ENCODE measurements around the gene TJP1.

Gene TJP1

DNA sequence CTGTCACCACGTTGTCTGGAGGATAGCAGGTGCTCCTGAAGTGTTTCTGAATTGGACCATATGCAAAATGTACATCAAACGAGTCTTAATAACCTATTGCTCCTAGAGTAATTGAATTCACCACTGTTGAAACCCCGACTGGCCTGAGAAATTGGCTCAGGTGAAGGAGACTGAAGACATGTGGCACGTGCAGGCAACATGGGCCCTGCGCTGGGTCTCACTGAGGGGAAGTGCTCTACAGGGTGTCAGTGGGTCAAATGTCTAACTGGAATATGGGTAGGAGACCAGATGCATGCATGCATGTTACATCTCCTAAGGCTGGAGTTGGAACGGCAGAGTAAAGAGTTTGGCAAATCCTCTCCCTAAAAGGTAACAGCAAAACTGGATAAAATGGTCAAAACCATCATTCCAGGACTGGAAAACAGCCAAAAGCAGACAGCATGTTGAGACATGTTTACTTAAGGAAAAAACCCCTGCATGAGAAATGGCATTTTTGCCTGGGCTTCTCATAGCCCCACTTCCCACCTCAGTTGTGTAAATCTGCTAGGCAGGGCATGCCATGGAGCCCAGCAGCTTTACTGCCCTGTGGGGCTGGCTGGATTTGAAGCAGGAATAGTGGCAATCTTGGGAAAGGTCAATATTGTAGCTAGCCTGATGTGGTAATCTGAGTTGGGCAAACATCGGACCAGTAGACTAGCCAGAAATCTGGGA is 131.3 kb downstream of the TJP1 start:
- Histone ChIP-seq H3K27me3 (ENCODE audit: insufficient read depth, poor library complexity, severe bottlenecking) (no peaks in the 10 kb centered on the region), H3K27ac (ENCODE audit: poor library complexity, severe bottlenecking) (peak overlapping the region; percentile 21), H3K4me1 (ENCODE audit: insufficient read depth, poor library complexity, severe bottlenecking) (peaks cover 22% of the 10 kb centered on the region), H3K4me3 (ENCODE audit: severe bottlenecking) (no peak overlapping the region), H3K9me3 (ENCODE audit: severe bottlenecking) (peaks cover 5% of the 10 kb centered on the region), H3K36me3 (ENCODE audit: low read depth) (0 out of 2 replicates have a peak, but pooled peaks cover 4% of the 10 kb centered on the region)
- DNase-seq (ENCODE audit: low spot score) = peak; percentile 62
- ATAC-seq (ENCODE audit: low read depth) = peak; percentile 54
- TF ChIP-seq, protein P1, sequence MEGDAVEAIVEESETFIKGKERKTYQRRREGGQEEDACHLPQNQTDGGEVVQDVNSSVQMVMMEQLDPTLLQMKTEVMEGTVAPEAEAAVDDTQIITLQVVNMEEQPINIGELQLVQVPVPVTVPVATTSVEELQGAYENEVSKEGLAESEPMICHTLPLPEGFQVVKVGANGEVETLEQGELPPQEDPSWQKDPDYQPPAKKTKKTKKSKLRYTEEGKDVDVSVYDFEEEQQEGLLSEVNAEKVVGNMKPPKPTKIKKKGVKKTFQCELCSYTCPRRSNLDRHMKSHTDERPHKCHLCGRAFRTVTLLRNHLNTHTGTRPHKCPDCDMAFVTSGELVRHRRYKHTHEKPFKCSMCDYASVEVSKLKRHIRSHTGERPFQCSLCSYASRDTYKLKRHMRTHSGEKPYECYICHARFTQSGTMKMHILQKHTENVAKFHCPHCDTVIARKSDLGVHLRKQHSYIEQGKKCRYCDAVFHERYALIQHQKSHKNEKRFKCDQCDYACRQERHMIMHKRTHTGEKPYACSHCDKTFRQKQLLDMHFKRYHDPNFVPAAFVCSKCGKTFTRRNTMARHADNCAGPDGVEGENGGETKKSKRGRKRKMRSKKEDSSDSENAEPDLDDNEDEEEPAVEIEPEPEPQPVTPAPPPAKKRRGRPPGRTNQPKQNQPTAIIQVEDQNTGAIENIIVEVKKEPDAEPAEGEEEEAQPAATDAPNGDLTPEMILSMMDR (IDR thresholded peaks at IDR 0.05; ENCODE audit: poor library complexity, severe bottlenecking) = no peak

DNA sequence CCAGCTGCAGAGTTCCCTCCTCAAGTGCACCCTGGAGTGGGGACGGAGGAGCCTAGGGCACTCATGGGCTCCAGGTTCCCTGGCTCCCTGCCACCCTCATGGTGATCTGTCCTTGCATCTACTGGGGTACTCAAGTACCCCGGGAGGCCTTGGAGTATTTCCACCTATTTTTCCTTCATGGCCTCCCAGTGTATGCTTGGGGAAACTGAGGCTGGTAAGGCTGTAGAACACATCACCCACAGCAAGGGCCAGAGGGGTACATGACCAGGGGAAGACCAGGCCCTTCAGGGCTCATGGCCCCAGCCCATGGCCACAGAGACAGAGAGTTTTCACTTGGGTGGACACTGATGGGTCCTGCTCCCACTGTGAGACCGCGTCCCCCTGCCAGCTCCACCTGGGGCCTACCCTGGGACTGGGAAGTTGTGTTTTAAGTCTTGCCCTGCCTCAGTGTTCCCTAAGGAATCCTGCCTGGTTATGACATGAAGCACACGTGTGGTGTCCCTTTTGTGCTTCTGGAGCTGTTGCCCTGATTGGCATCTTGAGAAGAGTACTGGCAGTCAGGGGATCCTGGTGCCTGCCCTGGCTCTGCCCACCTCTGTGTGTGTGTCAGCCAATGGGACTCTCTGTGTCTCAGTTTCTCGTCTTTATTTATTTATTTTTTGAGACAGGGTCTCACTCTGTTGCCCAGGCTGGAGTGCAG is 132.8 kb downstream of the TJP1 start:
- Histone ChIP-seq H3K36me3 (ENCODE audit: low read depth) (0 out of 2 replicates have a peak, but pooled peaks cover 4% of the 10 kb centered on the region), H3K27me3 (ENCODE audit: insufficient read depth, poor library complexity, severe bottlenecking) (no peaks in the 10 kb centered on the region), H3K27ac (ENCODE audit: poor library complexity, severe bottlenecking) (no peak overlapping the region), H3K4me3 (ENCODE audit: severe bottlenecking) (no peak overlapping the region), H3K9me3 (ENCODE audit: severe bottlenecking) (peaks cover 3% of the 10 kb centered on the region), H3K4me1 (ENCODE audit: insufficient read depth, poor library complexity, severe bottlenecking) (peaks cover 35% of the 10 kb centered on the region)
- DNase-seq (ENCODE audit: low spot score) (peak; percentile 45), ATAC-seq (ENCODE audit: low read depth) (no peak)
- TF ChIP-seq, protein P1 (IDR thresholded peaks at IDR 0.05; ENCODE audit: poor library complexity, severe bottlenecking) = no peak

DNA sequence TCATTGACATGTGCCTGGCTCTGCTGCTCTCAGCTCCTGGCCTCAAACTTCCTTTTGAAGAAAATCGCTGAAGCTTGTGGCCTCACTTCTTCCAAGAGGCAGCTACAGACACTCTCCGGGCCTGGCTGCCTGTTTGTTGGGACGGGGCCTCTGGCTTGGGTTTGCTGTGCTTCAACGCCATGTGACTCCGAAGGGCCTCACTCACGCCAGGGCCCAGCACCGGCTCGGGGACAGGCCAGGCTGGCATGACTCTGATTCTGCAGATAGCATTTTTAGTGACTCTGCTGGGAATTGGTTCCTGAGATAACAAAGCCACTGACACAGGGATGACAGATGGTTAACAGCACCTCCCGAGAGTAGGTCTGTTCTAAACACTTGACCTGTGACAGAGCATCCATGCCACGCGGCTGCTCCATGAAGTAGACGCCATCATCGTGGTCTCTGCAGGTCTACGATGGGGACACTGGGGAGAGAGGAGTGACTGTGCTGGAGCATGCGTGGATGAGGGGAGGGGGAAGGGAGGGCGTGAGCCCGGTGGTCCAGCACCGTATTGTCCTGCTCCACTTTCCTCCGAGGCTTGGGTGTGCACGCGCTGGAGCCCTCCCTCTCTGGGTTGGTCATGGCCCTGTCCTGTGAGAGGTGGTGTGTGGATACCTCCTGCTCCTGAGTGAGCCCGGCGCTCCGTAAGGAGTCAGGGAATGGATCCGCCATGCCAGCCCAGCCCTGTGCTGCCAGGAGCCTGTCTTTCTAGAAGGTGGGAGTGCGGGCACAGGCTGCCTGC is 133.6 kb downstream of the TJP1 start:
- peaks cover 35% of the 10 kb centered on the region for H3K4me1 ChIP-seq (ENCODE audit: insufficient read depth, poor library complexity, severe bottlenecking)
- no peaks in the 10 kb centered on the region for H3K36me3 ChIP-seq (ENCODE audit: low read depth)
- no peak overlapping the region for H3K27ac ChIP-seq (ENCODE audit: poor library complexity, severe bottlenecking)
- DNase-seq (ENCODE audit: low spot score) = peak; percentile 67
- no peaks in the 10 kb centered on the region for H3K9me3 ChIP-seq (ENCODE audit: severe bottlenecking)
- H3K27me3 ChIP-seq (ENCODE audit: insufficient read depth, poor library complexity, severe bottlenecking) = no peaks in the 10 kb centered on the region
- TF ChIP-seq, protein P1 (IDR thresholded peaks at IDR 0.05; ENCODE audit: poor library complexity, severe bottlenecking) = no peak
- ATAC-seq (ENCODE audit: low read depth) = no peak
- H3K4me3 ChIP-seq (ENCODE audit: severe bottlenecking) = no peak overlapping the region

DNA sequence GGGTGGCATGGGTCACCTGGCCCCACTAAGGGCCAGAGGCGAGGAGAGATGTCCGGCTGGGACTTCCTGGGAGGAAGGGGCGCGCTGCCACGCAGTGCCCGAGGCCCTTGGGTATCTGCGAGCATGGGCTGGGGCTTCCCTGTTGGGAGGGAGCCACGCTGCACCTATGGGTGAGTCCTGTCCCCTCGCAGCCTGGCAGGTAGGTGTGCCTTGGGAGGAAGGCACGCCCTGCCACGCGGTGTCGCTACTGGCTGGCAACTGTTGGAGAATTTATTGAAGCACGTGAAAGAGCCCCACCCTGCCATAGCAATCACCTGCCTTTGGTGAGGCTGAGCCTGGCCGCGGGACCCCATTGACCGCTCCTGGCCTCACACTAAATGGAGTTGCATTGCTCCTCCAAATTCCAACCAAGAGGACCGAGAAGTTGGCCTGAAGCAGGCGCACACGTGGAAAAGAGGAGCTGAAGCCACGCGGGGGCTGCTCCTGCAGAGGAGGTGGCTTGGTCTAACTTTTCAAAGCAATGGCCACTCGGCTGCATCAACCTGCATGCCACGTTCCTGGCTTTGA is 134.2 kb downstream of the TJP1 start:
- Histone ChIP-seq H3K4me1 (ENCODE audit: insufficient read depth, poor library complexity, severe bottlenecking) (peaks cover 29% of the 10 kb centered on the region), H3K27me3 (ENCODE audit: insufficient read depth, poor library complexity, severe bottlenecking) (no peaks in the 10 kb centered on the region), H3K27ac (ENCODE audit: poor library complexity, severe bottlenecking) (no peak overlapping the region), H3K4me3 (ENCODE audit: severe bottlenecking) (no peak overlapping the region), H3K36me3 (ENCODE audit: low read depth) (no peaks in the 10 kb centered on the region), H3K9me3 (ENCODE audit: severe bottlenecking) (no peaks in the 10 kb centered on the region)
- TF ChIP-seq, protein P1 (IDR thresholded peaks at IDR 0.05; ENCODE audit: poor library complexity, severe bottlenecking) = no peak
- peak; percentile 72 for DNase-seq (ENCODE audit: low spot score)
- no peak for ATAC-seq (ENCODE audit: low read depth)
